ENCODE results near the gene THTPA.

DNA sequence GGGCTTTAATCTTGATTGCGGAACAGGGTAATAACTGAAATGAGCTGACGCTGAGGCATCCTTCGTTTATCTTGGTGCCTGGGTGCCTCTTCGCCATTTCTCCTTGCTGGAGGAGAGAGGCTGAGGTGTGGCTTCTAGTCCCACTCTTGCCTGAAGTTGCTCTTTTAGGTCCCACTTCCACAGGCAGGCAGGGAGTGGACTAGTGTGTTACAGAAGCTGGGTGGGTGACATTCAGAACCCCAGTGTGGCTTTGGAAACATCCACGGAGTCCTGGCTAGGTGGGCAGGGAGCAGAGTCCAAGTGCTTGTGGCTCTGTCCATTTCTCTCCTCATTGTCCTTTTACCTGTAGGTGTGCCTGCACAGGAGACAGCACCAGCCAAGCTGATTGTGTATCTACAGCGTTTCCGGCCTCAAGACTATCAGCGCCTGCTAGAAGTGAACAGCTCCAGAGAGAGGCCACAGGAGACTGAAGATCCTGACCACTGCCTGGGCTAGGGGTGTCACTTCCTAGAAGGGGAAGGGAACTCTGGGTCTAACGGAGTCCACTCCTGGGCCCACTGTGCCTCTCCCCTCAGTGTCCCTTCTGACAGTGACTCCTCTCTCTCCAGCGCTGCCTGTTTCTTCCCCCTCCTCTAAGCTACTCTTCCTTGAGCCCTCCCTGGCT, 2.4 kb downstream of the THTPA start:
- TF ChIP-seq, protein P1, sequence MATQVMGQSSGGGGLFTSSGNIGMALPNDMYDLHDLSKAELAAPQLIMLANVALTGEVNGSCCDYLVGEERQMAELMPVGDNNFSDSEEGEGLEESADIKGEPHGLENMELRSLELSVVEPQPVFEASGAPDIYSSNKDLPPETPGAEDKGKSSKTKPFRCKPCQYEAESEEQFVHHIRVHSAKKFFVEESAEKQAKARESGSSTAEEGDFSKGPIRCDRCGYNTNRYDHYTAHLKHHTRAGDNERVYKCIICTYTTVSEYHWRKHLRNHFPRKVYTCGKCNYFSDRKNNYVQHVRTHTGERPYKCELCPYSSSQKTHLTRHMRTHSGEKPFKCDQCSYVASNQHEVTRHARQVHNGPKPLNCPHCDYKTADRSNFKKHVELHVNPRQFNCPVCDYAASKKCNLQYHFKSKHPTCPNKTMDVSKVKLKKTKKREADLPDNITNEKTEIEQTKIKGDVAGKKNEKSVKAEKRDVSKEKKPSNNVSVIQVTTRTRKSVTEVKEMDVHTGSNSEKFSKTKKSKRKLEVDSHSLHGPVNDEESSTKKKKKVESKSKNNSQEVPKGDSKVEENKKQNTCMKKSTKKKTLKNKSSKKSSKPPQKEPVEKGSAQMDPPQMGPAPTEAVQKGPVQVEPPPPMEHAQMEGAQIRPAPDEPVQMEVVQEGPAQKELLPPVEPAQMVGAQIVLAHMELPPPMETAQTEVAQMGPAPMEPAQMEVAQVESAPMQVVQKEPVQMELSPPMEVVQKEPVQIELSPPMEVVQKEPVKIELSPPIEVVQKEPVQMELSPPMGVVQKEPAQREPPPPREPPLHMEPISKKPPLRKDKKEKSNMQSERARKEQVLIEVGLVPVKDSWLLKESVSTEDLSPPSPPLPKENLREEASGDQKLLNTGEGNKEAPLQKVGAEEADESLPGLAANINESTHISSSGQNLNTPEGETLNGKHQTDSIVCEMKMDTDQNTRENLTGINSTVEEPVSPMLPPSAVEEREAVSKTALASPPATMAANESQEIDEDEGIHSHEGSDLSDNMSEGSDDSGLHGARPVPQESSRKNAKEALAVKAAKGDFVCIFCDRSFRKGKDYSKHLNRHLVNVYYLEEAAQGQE (IDR thresholded peaks at IDR 0.05; ENCODE audit: insufficient replicate concordance, low read depth), result no peak
- TF ChIP-seq, protein P2, sequence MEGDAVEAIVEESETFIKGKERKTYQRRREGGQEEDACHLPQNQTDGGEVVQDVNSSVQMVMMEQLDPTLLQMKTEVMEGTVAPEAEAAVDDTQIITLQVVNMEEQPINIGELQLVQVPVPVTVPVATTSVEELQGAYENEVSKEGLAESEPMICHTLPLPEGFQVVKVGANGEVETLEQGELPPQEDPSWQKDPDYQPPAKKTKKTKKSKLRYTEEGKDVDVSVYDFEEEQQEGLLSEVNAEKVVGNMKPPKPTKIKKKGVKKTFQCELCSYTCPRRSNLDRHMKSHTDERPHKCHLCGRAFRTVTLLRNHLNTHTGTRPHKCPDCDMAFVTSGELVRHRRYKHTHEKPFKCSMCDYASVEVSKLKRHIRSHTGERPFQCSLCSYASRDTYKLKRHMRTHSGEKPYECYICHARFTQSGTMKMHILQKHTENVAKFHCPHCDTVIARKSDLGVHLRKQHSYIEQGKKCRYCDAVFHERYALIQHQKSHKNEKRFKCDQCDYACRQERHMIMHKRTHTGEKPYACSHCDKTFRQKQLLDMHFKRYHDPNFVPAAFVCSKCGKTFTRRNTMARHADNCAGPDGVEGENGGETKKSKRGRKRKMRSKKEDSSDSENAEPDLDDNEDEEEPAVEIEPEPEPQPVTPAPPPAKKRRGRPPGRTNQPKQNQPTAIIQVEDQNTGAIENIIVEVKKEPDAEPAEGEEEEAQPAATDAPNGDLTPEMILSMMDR (IDR thresholded peaks at IDR 0.05; ENCODE audit: insufficient read depth, low read length), result no peak
- TF ChIP-seq POLR2AphosphoS5 (IDR thresholded peaks at IDR 0.05; ENCODE audit: low read depth) (no peak), SPI1 (IDR thresholded peaks at IDR 0.05; ENCODE audit: borderline replicate concordance, low read depth) (no peak), GABPA (IDR thresholded peaks at IDR 0.05; ENCODE audit: low read depth) (no peak)
